IMR-90 (cell line): Measurements from ENCODE around the gene PCOLCE2. TPM values are rescaled to one million over a fixed set of nuclear protein-coding genes. Genes with fewer than 3 reads are reported as not detected.

Experiments
- ATAC-seq: fragments of 200-7000 bp; cut with Tn5 transposase; 2 replicates; pipeline ENCODE4 v1.9.1; 2020; ENCODE audit warnings: low read depth, mild to moderate bottlenecking, moderate library complexity
- BruUV-seq: library from RNA; stranded (reverse); fragments of 400-500 nt; replicated peaks from 2 replicates; lab custom pipeline; 2021; lab: Mats Ljungman, UMichigan
- CTCF ChIA-PET: fragments of 300-600 bp; formaldehyde crosslinking; extraction: SDS; loops from one replicate; lab custom pipeline; 2021; ENCODE audit warnings: antibody characterized with exemption; lab: Yijun Ruan, JAX
- POLR2A ChIA-PET: fragments of 300-600 bp; sonication (Branson Sonifier 250); formaldehyde crosslinking; loops from one replicate; lab custom pipeline; 2022; ENCODE audit warnings: antibody characterized with exemption; ENCODE audit not compliant: unreplicated experiment; lab: Charles Lee
- DNase-seq: peaks from one replicate; pipeline ENCODE4 v3.0.0; 2013
- H2AFZ ChIP-seq: replicated peaks from 2 replicates; pipeline ENCODE3; 2013; ENCODE audit warnings: low read length, mild to moderate bottlenecking; ENCODE audit not compliant: poor library complexity
- H2AK5ac ChIP-seq: 2 replicates; pipeline ENCODE4 v1.6.1; 2013; ENCODE audit warnings: low read depth, low read length, inconsistent platforms
- H2AK9ac ChIP-seq: replicated peaks from 2 replicates; pipeline ENCODE3; 2013; ENCODE audit warnings: mild to moderate bottlenecking, low read depth, low read length, moderate library complexity; ENCODE audit not compliant: poor library complexity
- H2BK120ac ChIP-seq: 2 replicates; pipeline ENCODE4 v1.6.1; 2013; ENCODE audit warnings: low read depth, low read length, inconsistent platforms
- H2BK15ac ChIP-seq: 3 replicates; pipeline ENCODE4 v1.6.1; 2013; ENCODE audit warnings: low read depth, low read length, inconsistent platforms
- H2BK20ac ChIP-seq: 2 replicates; pipeline ENCODE4 v1.6.1; 2013; ENCODE audit warnings: low read depth, mild to moderate bottlenecking, inconsistent platforms, low read length, moderate library complexity
- H2BK5ac ChIP-seq: 2 replicates; pipeline ENCODE4 v1.6.1; 2013; ENCODE audit warnings: mild to moderate bottlenecking, low read depth, low read length, inconsistent platforms; ENCODE audit not compliant: poor library complexity, severe bottlenecking
- H3K14ac ChIP-seq: replicated peaks from 2 replicates; pipeline ENCODE4 v1.6.1; 2013; ENCODE audit warnings: low read depth, low read length, inconsistent platforms
- H3K18ac ChIP-seq: 2 replicates; pipeline ENCODE4 v1.6.1; 2013; ENCODE audit warnings: low read depth, low read length, control low read depth
- H3K23ac ChIP-seq: 2 replicates; pipeline ENCODE4 v1.6.1; 2013; ENCODE audit warnings: low read depth, low read length, inconsistent platforms
- H3K27ac ChIP-seq: 2 replicates; pipeline ENCODE4 v1.5.1; 2013; ENCODE audit warnings: mild to moderate bottlenecking, control low read depth, low read length; ENCODE audit not compliant: insufficient read depth
- H3K27me3 ChIP-seq: 2 replicates; pipeline ENCODE4 v1.6.1; 2013; ENCODE audit warnings: low read length; ENCODE audit not compliant: control insufficient read depth, insufficient read depth
- H3K36me3 ChIP-seq: 2 replicates; pipeline ENCODE4 v1.6.1; 2013; ENCODE audit warnings: low read length, mixed read lengths; ENCODE audit not compliant: control insufficient read depth, insufficient read depth
- H3K4ac ChIP-seq: 2 replicates; pipeline ENCODE4 v1.6.1; 2013; ENCODE audit warnings: low read depth, low read length, inconsistent platforms
- H3K4me1 ChIP-seq: 2 replicates; pipeline ENCODE4 v1.6.1; 2013; ENCODE audit warnings: low read length, mixed read lengths; ENCODE audit not compliant: control insufficient read depth, insufficient read depth
- H3K4me2 ChIP-seq: 2 replicates; pipeline ENCODE4 v1.6.1; 2013; ENCODE audit warnings: low read depth, mild to moderate bottlenecking, control low read depth, low read length, moderate library complexity
- H3K4me3 ChIP-seq: 2 replicates; pipeline ENCODE4 v1.5.1; 2013; ENCODE audit warnings: low read depth, mild to moderate bottlenecking, control low read depth, low read length, moderate library complexity; ENCODE audit not compliant: insufficient read depth
- H3K56ac ChIP-seq: 2 replicates; pipeline ENCODE4 v1.6.1; 2013; ENCODE audit warnings: low read length, inconsistent platforms; ENCODE audit not compliant: insufficient read depth; ENCODE audit errors: extremely low read depth
- H3K79me1 ChIP-seq, 2 experiments: 2 replicates each; pipeline ENCODE4 v1.6.1; 2013; ENCODE audit warnings: low read length in 2 of 2, inconsistent platforms in 1 of 2, low read depth in 1 of 2
- H3K9ac ChIP-seq: 2 replicates; pipeline ENCODE4 v1.6.1; 2013; ENCODE audit warnings: low read depth, low read length, control low read depth
- H3K9me1 ChIP-seq: 2 replicates; pipeline ENCODE4 v1.6.1; 2013; ENCODE audit warnings: low read length, inconsistent platforms; ENCODE audit not compliant: insufficient read depth
- H3K9me3 ChIP-seq: 2 replicates; pipeline ENCODE4 v1.6.1; 2013; ENCODE audit warnings: low read length; ENCODE audit not compliant: control insufficient read depth, insufficient read depth
- H4K20me1 ChIP-seq: 2 replicates; pipeline ENCODE4 v1.6.1; 2013; ENCODE audit warnings: low read length, inconsistent platforms; ENCODE audit not compliant: insufficient read depth
- H4K5ac ChIP-seq: 2 replicates; pipeline ENCODE4 v1.6.1; 2013; ENCODE audit warnings: mild to moderate bottlenecking, low read depth, low read length, control low read depth
- H4K8ac ChIP-seq, 2 experiments: 2 replicates each; pipeline ENCODE4 v1.6.1; 2013; ENCODE audit warnings: low read depth in 2 of 2, low read length in 2 of 2, control low read depth in 1 of 2, inconsistent platforms in 1 of 2
- H4K91ac ChIP-seq: 2 replicates; pipeline ENCODE4 v1.6.1; 2013; ENCODE audit warnings: low read depth, low read length, inconsistent platforms; ENCODE audit not compliant: insufficient read depth
- CHD1 ChIP-seq: IDR thresholded peaks from 2 replicates; pipeline ENCODE4 v1.6.1; 2012; ENCODE audit warnings: low read depth, low read length, improper control_type of control experiment
- FOS ChIP-seq: fragments of 150-350 bp; IDR thresholded peaks from 2 replicates; pipeline ENCODE4 v1.6.1; 2016; ENCODE audit warnings: low read depth, low read length
- NFE2L2 ChIP-seq: fragments of 150-350 bp; IDR thresholded peaks from 2 replicates; pipeline ENCODE4 v1.6.1; 2016; ENCODE audit warnings: low read depth, mild to moderate bottlenecking, low read length
- POLR2A ChIP-seq: IDR thresholded peaks from 2 replicates; pipeline ENCODE4 v1.6.1; 2012; ENCODE audit warnings: mild to moderate bottlenecking, low read depth, low read length
- whole genome bisulfite sequencing, 2 experiments: methylation state at CpG; one replicate each; pipeline versions ENCODE4 v1.1.5 to v1.1.7; 2013; ENCODE audit warnings: missing lambda C conversion rate in 2 of 2; ENCODE audit not compliant: insufficient read length in 1 of 2; ENCODE audit errors: extremely low coverage in 2 of 2; 5-methylcytosine and 5-hydroxymethylcytosine counted together
- dilution Hi-C: fragments of 300-500 bp; cut with HindIII; formaldehyde crosslinking; loops from one replicate; pipeline ENCODE4 v1.14.3; 2018; ENCODE audit warnings: low sequenced_read_pairs; ENCODE audit not compliant: unreplicated experiment
- in situ Hi-C: fragments of 300-500 bp; cut with MboI; formaldehyde crosslinking; loops from 3 replicates; pipeline ENCODE4 v1.14.3; 2019; ENCODE audit warnings: low sequenced_read_pairs, inconsistent platforms, mixed read lengths
- intact Hi-C: fragments of 100-400 bp; cut with micrococcal nuclease; formaldehyde crosslinking; loops from 2 replicates; pipeline ENCODE4 v1.10.0; 2022
- polyA plus RNA-seq, 3 experiments: library from polyadenylated mRNA; depleted of rRNA; stranded (reverse); fragments of >200 nt; gene quantifications; 2 replicates each; pipeline ENCODE4 v1.2.3, GENCODE V29; 2012; ENCODE audit warnings: low replicate concordance in 1 of 3
- total RNA-seq: library from RNA; depleted of rRNA; stranded (reverse); fragments of >200 nt; gene quantifications from 2 replicates; pipeline ENCODE4 v1.2.3, GENCODE V29; 2012

The PCOLCE2 gene
- total and polyA plus RNA-seq, 2 of the 4 experiments (the other 2 are of a cell fraction): 0.50 to 0.54 TPM

DNA sequence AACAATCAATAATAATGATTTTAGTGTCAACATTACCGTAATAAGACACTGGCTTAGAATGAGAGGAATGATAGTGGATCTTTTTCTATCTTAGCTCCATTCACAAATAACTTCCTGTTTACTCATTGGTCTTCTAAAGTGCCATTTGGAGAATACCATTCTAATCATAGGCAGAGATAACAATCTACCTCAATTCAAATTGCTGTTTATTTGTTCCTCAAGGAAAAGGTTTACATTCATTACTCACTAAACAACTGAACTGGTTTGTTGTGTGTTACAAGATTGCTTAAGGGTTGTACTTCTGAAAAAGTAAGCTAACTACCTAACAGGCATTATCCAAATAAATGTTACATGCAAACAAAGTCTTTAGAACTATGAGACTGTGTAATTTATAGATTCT is 8.1 kb upstream of the PCOLCE2 start:
- in situ Hi-C loops (no loop called here), intact Hi-C loops (no loop called here), dilution Hi-C loops (no loop called here)
- Histone ChIP-seq H4K20me1 (no peaks in the 10 kb centered on the region), H3K9me3 (no peaks in the 10 kb centered on the region), H4K91ac (no peak overlapping the region), H2BK20ac (no peak overlapping the region), H2AK9ac (no peak overlapping the region), H3K18ac (no peak overlapping the region), H2BK120ac (no peak overlapping the region), H3K79me1 (no peaks in the 10 kb centered on the region), H3K9ac (no peak overlapping the region), H3K4me1 (no peaks in the 10 kb centered on the region), H2AK5ac (no peak overlapping the region), H3K4me3 (no peak overlapping the region), H4K8ac (no peak overlapping the region), H3K36me3 (no peaks in the 10 kb centered on the region), H3K56ac (no peak overlapping the region), H2BK15ac (no peak overlapping the region), H2AFZ (no peak overlapping the region), H3K4ac (no peak overlapping the region), H3K27me3 (peaks cover 2% of the 10 kb centered on the region), H3K9me1 (no peaks in the 10 kb centered on the region), H3K27ac (no peak overlapping the region), H3K14ac (no peak overlapping the region), H2BK5ac (no peak overlapping the region), H3K4me2 (no peak overlapping the region), H3K23ac (no peak overlapping the region), H4K5ac (no peak overlapping the region)
- no TSS peak for BruUV-seq
- no peak for ATAC-seq
- no peak for DNase-seq
- TF ChIP-seq NFE2L2: no peak
- TF ChIP-seq POLR2A: no peak
- no peak for TF ChIP-seq CHD1
- TF ChIP-seq FOS: no peak
- CTCF ChIA-PET: no interaction called here
- POLR2A ChIA-PET: no interaction called here
- WGBS, 2 experiments: no CpG with 5 or more reads among the region's 1 CpG
